Measurements from ENCODE around the gene UBALD2.

- no peak for TF ChIP-seq JUNB (IDR thresholded peaks at IDR 0.05)
- no peak for TF ChIP-seq CTCF (IDR thresholded peaks at IDR 0.05)
- TF ChIP-seq MAFK (IDR thresholded peaks at IDR 0.05; ENCODE audit: partially characterized antibody) = no peak
- no peak for TF ChIP-seq REST (IDR thresholded peaks at IDR 0.05)
These were observed 48.1 kb upstream of the UBALD2 start for GRCh38 chr17:76217081-76217480.
